ENCODE data around the gene FIGNL2. TPM values are rescaled to one million over a fixed set of nuclear protein-coding genes. Genes with fewer than 3 reads are reported as not detected.

FIGNL2 gene
- total RNA-seq, 2 donors from 2014 or later = 0.39 to 0.47 TPM

DNA sequence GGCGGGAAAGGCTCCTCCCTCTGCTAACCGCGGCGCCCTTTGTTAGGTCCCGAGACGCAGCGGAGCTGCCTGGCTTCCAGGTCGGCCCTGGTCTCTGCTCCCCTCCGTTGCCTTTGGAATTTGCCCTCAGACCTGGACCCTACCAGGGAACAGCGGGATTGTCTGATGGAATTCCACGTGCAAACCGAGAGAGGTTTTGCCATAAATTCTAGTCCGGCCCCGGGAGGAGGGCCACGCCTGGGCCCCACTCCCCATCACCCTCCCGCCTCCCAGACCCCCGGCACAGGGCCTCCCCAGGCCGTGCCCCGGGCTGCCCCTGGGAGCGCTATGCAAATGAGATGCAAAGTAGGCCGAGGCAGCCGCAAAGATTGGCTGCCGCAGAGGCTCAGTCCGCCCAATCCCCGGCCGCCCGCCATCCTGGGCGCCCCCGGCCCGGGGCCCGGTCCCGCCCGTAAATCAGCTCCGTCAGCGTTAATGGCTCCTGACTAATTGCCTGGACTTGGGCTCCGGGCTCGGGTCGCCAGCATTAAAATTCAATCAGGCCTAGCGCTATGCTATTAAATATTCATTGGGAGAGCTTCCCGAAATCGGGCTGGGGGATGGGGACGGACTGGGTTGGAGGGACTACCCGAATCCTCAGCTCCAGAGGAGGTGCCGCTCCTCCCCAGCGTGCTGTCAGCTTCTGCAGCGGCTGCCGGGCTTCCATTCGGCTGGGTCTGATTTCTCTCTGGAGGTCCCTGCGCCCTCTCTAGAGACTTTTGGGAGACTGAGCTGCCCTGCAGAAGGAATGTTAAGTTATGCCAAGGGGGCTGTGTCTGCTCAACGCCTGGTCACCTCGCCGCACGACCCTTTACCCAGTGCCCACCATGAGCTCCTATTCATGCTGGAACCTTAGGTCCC lies 15.7 kb upstream of the FIGNL2 start:
- DNase-seq (no peak), ATAC-seq (peak; percentile 71 to 78)
- intact Hi-C loops (cut with DNase I) = no loop called here

DNA sequence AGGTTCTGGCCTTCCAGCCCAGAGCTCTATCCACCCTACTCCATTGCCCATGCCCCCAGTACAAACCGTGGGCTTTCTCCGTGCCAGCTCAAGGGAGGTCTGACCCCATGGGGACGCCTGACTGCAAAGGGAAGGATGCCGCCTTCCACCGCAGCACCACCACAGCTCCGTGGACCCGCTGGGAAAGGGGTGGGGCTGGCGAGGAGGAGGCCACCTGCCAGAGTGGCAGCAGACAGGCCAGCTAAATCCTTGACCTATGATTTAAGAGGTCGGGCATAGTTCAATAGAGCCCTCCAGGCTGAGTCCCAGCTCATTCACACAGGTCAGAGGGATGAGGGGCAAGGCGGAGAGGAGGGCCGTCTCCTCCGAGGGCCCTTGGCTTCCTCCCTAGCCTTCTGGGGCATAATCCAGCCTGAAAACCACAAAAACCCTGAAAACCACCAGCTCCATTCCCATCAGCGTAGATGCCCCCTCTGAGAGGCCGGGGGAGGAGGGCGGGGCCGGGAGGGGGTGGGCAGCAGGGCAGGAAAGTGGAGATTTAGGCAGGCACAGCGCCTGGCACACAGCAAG lies 14.9 kb upstream of the FIGNL2 start:
- intact Hi-C loops (cut with DNase I) = no loop called here
- ATAC-seq (peak; percentile 3 to 7), DNase-seq (no peak)

DNA sequence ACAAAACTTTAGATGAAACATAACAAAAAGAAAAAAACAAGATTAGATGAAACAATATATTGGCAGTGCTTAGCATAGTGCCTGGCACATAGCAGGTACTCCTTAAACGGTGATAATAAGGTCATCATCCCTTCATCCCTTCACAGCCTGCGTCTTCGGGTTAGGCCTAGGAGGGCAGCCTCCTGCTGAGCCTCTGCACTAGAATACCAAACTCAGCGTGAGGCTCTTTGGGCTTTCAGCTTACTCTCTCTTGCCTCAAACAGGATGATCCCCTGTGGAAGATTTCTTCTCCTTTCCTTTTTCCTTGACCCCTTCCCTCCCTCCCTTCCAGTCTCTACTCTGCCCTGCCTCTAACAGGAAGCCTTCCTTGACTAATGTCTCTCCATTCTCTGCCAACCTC lies 14.4 kb upstream of the FIGNL2 start:
- DNase-seq = no peak

DNA sequence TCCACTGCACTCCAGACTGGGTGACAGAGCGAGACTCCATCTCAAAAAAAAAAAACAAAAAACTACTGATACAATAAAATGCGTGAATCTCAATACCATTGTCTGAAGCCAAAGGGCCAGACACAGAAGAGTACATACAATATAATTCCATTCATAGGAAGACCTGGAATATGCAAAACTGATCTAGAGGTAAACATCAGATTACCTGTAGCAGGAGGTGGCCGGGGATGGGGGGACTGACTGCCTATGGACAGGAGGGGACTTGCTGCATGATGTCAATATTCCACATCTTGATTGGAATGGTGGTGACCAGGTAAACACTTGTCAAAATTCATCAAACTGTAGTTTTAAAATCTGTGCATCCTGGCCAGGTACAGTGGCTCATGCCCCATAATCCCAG lies 12.5 kb upstream of the FIGNL2 start:
- ATAC-seq (no peak), DNase-seq (no peak)
- intact Hi-C loops (cut with DNase I) = no loop called here

More for the DNA sequence above, 14.4 kb upstream of the FIGNL2 start:
- intact Hi-C loops (cut with DNase I) = no loop called here
- ATAC-seq = no peak

DNA sequence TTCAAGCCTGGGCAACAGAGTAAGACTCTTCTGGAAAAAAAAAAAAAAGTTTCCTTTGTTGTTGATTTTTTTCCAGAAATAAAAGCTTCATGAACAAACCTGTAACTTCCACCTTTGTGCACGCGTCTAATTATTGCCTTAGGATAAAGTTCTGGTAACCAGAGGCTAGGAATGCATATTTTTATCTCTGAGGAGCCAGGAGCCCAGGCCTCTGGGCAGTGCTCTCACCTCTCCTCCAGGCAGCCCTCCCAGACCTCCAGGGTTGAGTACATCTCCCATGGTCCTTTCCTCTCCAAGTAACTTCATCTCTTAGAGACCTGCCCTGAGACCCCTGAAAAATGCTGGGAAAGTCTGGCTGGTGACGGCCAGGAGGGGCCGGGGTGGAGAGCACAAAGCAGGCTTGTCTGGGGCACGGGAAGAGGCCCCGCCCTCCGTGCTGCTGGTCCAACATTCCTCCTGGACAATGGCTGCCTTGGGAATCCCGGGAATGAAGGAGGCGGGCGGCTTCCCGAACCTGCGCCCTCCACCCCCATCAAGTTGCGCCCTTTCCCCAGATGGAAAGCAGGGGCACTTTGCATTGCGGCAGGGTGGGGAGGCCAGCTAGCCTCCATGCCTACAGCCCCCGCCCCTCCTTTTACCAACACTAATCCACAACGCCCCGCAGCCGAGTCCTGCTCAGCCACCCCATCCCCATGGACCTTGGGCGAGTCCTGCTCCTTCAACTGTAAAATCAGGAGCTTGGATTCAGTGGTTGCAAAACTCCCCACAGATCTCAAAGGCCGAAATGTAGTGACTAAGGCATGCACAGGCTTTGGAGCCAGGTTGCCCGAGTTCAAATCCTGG lies 7.3 kb upstream of the FIGNL2 start:
- intact Hi-C loops (cut with DNase I) = no loop called here
- peak; percentile 66 to 70 for ATAC-seq
- DNase-seq = peak; percentile 62

DNA sequence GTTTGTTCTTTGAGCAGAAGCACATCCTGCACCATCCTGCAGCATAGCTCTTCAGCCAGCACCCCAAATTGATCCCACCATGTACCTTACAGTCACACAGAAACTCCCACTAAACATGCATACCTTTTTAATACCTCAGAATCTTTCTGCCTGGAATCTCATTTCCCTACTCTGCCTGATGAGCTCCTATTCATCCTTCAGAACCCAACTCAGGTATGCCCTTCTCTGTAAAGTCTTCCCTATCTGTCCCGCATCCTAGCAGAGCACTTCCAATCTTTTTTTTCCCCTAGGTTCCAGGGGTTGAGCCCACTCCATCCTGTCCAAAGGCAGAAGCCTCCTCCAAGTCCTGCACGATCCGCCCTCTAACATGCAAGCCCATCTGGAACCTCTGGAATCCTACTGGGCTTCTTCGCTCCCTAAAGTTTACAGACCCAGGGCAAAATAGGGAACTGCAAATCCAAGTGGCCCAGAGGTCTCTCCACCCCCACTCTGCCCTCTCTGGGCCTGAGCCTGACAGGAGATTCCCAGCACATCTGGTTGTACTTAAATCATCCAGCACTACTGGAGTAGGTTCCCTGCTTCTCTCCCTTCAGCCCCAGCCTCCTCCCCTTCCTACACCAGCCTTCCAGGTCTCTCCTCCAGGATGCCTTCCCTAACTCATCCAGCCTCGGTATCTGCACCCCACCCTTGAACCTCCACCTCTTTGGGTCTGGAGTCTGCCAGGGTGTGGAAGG lies 4.1 kb upstream of the FIGNL2 start:
- intact Hi-C loops (cut with DNase I) = no loop called here
- DNase-seq (no peak), ATAC-seq (no peak)

DNA sequence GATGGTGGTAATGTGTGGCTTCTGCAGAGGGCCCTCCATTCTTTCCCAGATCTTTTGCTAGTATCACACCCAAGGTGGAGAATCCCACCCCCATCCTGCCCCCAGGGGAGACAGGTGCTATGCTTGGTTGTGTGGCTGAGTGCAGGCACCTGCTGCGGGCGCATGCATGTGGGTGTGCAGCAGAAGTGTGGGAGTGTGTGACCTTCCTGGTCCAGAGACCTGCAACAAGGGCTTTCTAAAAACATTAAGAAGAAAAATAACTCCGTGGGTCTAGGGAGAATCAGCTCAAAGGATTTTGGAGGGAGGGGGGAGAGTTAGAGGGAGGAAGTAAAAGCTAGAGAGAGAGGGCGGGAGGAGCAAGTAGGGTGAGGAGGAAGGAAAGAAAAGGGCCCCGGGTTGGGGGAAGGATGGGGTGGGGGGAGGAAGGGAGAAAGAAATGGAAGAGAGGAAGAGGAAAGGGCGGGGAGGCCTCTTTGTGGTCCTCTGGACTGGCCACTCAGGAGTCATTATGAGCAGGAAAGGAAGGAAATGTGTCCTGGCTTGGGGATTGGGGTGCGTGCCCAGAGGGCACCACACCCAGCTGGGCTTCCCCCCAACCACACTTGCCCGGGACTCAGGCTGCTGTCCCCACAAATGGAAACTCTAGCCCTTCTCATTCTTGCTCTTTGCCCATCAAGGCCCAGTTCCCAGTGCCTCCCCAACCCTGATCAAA lies 3.1 kb upstream of the FIGNL2 start:
- intact Hi-C loops (cut with DNase I) = no loop called here
- ATAC-seq = peak in 1 of 2 donors; percentile 17
- no peak for DNase-seq

DNA sequence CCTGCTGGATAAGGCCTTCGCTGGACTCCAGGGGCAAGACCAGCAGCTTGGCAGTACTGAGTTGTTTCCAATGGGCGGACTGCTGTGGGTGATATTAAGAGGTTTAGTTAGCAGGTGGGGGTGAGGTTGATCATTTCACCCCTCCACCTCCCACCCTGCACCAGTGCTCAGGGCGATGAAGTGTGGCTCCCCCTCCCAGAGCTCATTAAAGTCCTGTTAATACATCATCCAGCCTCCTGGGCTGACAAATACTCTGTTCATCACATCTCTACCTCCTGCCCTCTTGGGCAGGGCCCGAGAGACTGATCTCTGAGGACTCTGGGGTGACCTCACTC lies 2.4 kb upstream of the FIGNL2 start:
- intact Hi-C loops (cut with DNase I) = no loop called here
- DNase-seq (no peak), ATAC-seq (no peak)

DNA sequence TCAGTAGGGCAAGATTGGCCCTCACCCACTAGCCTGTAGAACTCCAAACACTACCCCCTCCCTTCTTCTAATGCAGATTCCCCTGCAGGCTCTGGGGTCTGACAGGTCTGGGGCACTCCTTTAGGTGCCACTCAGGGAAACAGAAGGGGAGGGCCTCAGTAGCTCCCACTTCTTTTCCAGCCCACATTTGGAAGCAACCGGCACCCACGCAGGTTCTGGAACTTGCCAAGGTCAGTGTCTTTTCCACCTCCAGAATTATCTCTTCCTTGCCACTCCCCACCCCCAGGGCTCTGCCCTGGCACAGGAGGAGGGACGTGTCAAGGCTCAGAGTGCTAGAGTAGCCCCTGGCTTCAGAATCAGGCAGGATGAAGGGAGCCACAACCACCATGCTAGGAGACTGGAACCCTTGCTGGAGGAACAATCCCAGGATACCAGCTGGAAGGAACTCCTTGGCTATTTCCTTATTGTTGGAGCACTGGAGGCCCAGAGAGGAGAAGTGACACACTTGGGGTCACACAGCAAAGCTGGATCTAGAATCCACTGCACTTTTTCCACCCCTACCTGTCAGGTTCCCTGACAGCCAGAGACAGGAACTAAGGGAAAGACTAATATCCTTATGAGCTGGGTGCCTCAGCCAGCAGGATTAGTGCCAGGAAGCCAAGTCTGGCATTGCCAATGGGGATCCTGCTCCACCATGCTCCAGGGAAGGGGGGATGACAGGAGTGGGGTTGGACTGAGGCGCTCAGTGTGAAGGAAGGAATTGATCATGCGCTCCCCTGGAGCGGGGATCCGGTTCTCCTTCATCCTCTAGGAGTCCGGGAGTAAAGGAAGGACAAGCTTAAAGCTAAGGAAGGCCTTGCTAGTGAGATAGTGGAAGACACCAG lies 1.8 kb upstream of the FIGNL2 start:
- intact Hi-C loops (cut with DNase I) = no loop called here
- ATAC-seq = no peak
- no peak for DNase-seq

DNA sequence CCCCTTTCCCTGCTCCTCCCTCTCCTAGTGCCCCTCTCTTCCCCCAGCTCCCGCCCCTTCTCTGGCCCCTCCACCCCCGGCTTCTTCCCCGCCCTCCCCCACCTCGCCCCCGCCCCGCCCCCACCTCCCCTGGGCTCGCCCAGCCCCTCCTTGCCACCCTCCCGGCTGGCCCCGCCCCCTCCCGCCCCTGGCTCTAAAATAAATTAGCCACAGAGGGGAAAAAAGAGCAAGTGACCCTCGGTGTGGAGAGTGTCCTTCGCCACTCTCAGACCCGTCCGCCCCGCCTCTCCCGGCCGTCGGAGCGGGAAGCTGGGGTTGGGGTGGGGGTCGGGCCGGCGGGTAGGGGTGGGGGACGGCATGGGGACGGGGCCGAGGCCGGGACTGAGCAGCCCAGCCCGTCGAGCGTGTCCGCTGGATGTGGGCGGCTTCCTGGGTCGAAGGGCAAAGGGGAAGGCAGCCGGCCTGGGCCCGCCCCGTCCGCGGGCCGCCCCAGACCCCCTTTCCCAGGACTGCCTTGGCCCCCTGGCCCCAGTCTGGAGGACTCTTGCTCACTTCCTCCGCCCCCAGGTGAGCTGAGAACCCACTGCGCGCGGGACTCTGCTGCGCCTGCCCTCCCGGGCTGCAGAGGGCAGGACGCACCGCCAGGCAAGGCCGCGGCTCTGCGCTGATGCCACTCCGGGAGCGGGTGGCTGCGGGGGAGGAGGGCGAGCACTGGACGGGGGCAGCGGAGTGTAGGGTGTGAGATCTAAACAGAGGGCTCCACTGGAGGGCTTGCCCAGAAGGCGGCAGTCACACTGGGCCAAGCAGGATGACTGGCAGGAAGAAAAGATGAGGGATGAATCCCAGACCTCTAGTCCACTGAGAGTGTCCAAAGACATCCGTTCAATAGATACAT lies 570 bp upstream of the FIGNL2 start:
- intact Hi-C loops (cut with DNase I) = no loop called here
- ATAC-seq (peak in 1 of 2 donors; percentile 4), DNase-seq (no peak)

DNA sequence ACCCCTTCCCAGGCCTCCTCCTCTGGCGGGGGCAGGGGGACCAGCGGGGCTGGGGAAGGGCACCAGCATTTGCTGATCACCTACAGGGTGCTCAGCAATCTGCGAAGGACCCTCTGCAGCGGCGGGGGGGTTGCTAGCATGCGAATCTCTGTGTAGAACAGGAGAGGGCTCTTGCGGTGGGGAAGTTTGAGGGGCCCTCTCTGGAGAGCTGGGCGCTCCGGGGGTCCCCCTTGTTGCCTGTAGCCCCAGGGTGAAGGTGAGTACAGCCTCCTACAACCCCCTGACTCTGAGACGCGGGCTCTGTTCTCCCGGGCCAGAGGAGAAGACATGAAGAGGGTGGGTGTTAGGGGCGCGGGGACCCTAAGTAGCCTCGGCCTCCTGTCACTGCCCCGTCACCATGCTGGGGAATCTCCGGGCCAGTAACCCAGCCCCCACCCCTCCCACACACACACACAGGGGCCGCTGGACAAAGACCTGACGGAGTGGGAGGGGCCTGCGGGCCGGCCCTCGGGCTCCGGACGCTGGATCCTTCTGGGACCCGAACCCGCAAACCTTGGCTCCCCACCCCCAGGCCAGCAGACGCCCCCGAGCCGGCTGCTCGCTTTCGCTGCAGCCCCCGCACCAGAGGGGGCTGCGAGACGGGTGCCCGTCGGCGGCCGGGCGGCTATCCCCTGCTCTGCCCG lies 734 bp downstream of the FIGNL2 start:
- intact Hi-C loops (cut with DNase I) = no loop called here
- DNase-seq (no peak), ATAC-seq (peak; percentile 45)

DNA sequence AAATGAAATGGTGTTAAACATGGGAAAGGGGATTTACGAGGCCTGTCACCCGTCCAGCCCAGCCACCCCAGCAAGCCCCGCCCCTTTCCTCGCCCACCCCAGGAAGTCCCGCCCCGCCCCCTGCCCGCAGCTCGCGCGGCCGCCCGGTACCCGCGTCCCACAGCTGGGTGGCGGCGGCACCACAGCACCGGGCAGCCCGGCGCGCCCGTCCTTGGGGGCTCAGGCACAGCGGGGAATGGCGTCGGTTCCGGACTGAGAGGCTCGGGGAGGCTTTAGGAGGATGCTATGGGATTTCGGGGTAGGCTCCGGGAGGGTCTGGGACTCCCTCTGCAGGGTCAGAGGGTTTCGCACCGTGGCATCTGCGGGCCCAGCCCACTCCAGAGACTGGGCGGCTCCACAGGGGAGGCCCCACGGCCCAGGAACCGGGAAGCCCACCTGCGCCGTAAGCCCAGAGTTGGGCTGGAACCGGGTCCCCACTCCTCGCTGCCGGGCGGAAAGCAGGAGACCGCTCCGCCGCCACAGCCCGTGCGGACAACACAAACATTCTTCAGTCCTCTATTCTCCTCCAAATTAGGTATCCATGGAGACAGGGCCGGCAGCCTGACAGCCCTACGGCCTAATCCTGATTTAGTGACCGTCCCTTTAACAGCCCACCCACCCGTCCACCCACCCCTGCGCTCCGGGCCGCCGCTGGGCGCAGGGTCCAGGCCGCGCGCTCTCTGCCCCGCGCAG lies 1.4 kb downstream of the FIGNL2 start:
- intact Hi-C loops (cut with DNase I) = no loop called here
- ATAC-seq = peak; percentile 60 to 65
- DNase-seq = peak; percentile 63

DNA sequence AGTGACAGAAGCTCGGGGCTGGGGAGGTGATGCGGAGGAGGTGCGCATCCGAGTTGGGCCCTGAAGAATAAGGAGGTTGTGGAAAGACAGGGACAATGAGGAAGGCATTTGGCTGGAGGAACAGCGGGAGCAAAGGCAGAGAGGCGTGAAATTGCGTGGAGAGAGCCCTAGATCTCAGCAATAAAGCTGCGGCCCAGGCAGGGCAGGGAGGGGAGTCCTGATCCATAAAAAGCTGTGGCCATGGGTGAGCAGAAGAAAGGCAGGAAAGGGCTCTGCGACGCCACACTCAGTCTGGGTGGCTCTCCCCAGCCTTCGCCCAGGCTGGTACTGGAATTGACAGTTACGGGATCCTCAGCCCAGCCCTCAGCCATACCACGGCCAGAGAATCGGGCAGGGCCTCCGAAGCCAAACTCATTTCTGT lies 2.2 kb downstream of the FIGNL2 start:
- DNase-seq = no peak
- intact Hi-C loops (cut with DNase I) = no loop called here
- no peak for ATAC-seq

DNA sequence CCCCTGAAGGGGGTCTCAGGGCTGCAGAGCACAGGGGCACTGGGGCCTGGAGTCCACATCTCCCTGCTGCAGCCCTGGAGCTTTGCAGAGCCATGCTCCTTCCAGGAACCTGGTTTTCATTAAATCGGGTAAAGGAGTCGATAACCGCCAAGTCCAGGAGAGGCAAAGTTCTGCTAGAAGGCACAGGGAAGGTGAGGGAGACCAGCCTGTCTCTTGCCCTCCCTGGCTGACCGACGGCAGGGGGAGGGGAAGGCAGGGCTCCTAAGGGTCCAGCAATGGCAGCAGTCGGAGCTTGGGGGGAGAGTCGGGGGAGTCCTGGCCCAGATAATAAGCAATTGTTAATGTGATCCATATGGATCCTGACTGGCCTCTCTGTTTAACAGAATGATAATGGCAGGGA lies 3.0 kb downstream of the FIGNL2 start:
- intact Hi-C loops (cut with DNase I) = no loop called here
- no peak for DNase-seq
- ATAC-seq = no peak

DNA sequence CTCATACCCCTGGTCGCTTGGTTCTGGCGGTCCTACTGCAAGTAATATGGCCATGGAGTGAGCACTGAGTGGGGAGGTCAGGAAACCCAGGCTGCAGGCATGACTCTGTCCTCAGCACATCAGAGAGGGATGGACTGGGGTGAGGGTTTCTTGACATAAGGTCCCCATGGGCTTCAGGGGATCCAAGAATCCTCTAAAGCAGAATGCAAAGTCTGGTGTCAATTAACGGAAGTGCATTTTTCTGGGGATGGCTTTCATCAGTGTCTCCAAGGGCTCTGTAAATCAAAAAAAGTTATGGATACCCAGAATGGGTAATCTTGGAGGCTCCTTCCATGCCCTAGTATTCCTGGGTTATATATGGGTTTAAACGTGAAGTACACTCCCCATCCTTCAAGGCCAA lies 3.7 kb downstream of the FIGNL2 start:
- DNase-seq = no peak
- no peak for ATAC-seq
- intact Hi-C loops (cut with DNase I) = no loop called here

DNA sequence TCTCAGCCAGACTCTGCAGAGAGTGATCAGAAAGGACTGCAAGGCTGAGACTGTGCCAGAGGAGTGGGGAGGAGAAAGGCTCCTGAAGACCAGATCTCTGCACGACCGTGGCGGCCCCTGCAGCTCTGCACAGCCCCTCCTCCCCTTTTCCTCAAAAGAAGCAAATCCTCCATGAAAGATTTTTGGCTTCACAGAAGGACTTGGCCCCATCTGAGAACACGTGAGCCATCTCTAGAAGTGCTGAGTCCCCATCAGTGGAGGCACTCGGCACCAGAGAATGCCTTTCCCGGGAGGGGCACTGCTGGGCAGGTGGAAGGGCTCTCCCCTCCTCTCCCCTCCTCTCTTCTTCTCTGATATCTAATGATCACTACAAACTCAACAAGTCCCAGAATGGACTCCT lies 6.8 kb downstream of the FIGNL2 start:
- ATAC-seq (no peak), DNase-seq (no peak)
- intact Hi-C loops (cut with DNase I) = no loop called here

Data from left cardiac atrium (tissue), 4 donors.